Midbrain (tissue), 1 donor: Measurements from ENCODE around the gene TRPV5.

Experiments used
- DNase-seq: peaks from one replicate; lab custom pipeline; 2025; lab: John Stamatoyannopoulos, UW

TRPV5 gene

GRCh38 chr7:142908921-142909890 lies 24.3 kb downstream of the TRPV5 start:
- peak; percentile 5 for DNase-seq

- no peak for DNase-seq
Measured at GRCh38 chr7:142908290-142908689, 25.3 kb downstream of the TRPV5 start.

GRCh38 chr7:142906643-142907042 lies 26.9 kb downstream of the TRPV5 start:
- no peak for DNase-seq

- no peak for DNase-seq
Measured at GRCh38 chr7:142905759-142906158, 27.8 kb downstream of the TRPV5 start.

- no peak for DNase-seq
Measured at GRCh38 chr7:142904128-142904527, 29.4 kb downstream of the TRPV5 start.

- DNase-seq, result no peak
Measured at GRCh38 chr7:142901426-142902259, 31.9 kb downstream of the TRPV5 start.

GRCh38 chr7:142899661-142900060 lies 33.9 kb downstream of the TRPV5 start:
- DNase-seq, result no peak

- DNase-seq, result no peak
Measured at GRCh38 chr7:142898377-142899170, 35.0 kb downstream of the TRPV5 start.

- DNase-seq, result no peak
Measured at GRCh38 chr7:142897691-142898090, 35.9 kb downstream of the TRPV5 start.

- DNase-seq, result no peak
Measured at GRCh38 chr7:142896741-142897379, 36.7 kb downstream of the TRPV5 start.

GRCh38 chr7:142896151-142896550 lies 37.4 kb downstream of the TRPV5 start:
- DNase-seq, result no peak

GRCh38 chr7:142894985-142895593 lies 38.5 kb downstream of the TRPV5 start:
- no peak for DNase-seq

GRCh38 chr7:142894112-142894984 lies 39.2 kb downstream of the TRPV5 start:
- DNase-seq, result no peak

GRCh38 chr7:142892951-142893350 lies 40.6 kb downstream of the TRPV5 start:
- no peak for DNase-seq

- DNase-seq, result no peak
Measured at GRCh38 chr7:142891490-142892082, 42.0 kb downstream of the TRPV5 start.

GRCh38 chr7:142890874-142891485 lies 42.6 kb downstream of the TRPV5 start:
- no peak for DNase-seq

- no peak for DNase-seq
Measured at GRCh38 chr7:142889816-142890215, 43.7 kb downstream of the TRPV5 start.

GRCh38 chr7:142887282-142888015 lies 46.1 kb downstream of the TRPV5 start:
- no peak for DNase-seq
